HG03196 (cell line): ENCODE results near the gene ZNF516.

Source experiments
- ATAC-seq: cut with Tn5 transposase; IDR thresholded peaks from one replicate; pipeline ENCODE4 v1.9.1; 2021; ENCODE audit not compliant: unreplicated experiment

Gene ZNF516

DNA sequence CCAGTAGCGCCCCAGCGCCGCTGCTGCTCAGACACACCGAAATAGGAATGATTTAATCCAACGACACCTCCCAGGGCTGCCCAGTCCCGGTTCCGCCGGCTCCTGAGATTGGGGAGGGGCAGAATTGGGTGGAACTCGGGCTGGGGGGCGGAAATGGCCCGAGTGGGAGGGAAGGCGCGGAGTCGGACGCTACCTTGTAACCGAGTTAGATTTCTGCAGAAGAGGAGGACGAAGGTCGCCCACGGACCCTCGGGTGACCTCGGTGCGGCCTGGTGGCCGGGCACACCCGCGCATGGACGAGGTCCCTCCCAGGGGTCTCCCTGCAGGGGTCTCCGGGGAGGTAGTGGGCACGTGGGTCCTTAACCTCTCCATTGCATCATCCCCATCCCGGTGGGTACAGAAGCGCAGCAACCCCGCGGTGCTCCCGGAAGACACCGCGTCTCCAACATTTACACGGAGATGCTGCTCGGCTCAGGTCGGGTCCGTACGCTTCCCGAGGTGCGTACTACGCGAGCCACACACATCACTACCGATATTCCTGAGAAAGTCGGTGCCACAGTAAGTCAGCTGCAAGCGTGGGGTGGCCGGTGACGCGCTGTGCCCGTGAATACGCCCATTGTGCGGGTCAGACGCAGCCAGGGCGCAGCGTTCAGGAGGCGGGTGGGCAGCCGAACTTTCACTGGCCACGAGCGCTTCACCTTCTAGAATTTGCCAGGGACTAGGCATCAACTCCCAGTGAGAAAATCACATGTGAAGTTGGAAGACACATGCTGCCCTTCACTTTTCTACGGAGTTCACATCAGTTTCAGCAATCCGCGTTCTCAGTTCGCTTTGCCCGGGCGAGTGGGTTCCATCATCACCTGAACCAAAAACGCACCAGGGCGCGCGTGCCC, 3.0 kb downstream of the ZNF516 start:
- ATAC-seq, result peak; percentile 3

DNA sequence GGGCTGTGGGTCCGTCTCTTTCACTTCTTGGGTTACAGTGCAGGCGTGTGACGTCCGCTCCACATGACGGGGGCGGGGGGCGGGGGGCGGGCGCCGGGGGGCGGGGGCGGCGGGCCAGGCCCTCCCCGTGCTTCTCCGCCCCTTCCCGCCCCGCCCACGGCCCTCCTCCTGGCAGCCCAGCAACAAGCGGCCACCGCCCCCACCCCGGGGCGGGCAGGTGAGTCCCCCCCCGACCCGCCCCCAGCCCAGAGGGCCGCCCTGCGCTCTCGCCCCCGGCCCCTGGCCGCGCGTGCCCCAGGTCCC, 3.6 kb downstream of the ZNF516 start:
- ATAC-seq, result no peak

DNA sequence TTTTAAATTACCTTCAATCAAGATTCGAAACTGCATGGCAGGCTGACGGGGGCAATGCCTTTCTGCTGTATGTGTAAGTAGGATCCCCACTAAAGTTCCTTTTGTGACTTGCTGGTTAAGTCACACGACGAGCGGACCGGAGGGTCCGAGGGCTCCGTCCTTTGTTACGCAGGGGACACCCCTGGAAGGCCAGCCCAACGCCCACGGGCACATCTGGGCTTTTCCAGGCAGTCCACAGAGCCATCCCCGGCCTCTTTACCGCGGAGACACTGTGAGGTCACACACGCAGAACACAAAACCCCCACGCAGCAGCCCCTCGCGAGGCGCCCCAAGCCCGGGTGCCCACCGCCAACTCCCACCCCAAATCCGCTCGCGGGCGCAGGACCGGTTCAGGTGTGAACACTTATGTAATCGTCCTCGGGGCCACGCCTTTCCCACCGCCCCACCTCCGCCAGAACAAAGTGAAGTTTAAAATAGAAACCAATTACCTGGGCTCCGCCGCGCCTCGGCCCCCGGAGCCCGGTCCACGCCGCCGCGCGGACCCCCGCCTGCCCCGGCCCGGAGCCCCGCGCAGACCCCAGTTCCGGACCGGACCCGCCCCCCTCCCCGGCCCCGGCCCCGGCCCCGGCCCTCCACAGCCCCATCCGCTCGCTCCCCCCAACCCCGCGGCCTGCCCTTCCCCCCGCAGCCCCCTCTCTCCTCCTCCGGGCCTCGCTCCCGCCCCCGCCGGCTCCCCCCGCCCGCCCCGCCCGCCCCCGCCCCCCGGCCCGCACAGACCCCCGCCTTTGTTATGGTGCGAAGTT, 4.2 kb downstream of the ZNF516 start:
- no peak for ATAC-seq

DNA sequence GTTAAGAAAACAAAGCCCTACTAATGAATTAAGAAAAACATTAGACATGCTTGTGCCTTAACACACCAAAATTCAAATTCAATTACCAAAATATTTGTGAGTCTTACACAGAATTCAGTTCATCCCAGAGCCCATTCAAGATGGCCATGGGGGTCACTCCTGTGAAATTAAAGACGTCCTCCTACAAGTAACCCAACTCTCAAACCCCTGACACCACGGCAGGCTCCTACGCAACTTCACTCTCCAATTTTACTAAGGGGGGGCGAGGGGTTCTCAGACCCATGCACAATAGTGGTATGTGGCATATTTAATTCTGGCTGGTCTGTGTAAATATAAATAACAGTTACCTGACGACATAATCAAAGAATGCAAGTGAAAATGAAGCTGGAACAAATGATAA, 5.0 kb downstream of the ZNF516 start:
- ATAC-seq, result no peak

DNA sequence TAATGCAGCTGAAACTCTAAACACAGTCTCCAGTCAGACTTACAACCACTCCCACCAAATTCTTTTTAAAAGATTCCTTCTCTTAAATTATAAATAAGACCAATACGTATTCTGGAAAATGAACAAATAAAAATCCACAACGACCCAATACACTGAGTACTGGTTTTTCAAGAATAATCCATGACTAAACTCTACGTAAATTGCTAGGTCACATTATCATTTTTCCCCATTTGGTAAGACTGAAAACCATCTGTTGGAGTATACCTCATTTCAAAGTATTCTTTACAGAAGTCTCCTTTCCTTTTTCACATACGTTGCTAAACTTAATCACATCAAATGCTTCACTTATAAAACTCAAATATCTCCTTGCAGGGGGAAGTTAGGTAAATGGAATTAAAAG, 6.0 kb downstream of the ZNF516 start:
- ATAC-seq, result no peak

DNA sequence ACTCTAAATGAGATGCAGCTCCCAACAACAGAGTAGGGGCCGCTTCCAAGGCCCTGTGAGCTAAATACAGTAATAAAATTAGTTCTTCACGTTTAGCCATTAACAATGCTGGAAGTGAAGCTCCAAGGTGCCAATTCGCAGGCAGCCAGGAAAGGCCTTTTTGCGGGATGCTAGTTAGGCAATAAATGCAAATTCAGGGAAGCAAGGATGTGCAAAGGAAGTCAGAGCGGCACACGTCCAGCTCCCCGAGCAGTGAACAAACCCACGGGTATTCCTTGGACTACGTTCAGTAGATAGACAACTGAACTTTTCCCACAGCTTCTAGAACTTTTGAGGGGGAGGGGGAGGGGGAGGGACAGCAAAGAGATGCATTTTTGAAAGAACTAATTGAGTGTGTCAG, 6.9 kb downstream of the ZNF516 start:
- ATAC-seq, result no peak

DNA sequence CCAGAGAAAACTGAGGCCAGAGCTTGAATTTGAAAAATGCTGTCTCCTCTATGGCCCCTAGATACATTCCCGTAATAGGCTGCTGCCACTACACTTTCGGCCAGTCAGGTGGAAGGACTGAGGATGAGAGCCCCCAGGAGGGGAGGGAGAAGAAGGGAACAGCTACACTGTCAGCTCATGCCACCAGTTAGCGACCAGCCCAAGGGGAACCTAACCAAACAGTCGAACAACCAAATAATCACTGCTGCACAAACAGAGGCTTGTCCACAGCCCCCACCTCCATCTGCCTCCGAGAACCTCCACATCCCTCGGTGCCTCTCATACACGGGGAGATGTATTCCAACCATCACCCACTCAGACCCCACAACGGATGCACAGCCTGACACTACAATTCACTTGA, 7.3 kb downstream of the ZNF516 start:
- no peak for ATAC-seq

DNA sequence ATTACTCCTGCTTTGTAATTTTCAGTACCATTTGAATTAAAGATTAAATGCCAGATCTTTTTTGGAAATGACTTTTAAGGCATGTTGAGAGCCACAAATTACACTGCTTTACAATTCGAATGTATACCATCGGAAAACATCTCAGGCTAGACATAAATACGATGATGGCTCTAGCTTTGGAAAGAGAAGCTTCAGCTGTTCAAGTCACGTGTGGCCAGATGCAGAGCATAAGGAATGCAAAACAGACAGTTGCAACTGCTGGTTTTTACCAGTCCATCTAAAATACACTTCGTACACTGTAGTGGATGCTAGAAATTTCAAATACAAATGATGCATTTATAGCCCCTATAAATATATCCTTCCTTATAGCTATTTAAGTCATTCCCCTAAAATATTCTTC, 8.0 kb downstream of the ZNF516 start:
- no peak for ATAC-seq

DNA sequence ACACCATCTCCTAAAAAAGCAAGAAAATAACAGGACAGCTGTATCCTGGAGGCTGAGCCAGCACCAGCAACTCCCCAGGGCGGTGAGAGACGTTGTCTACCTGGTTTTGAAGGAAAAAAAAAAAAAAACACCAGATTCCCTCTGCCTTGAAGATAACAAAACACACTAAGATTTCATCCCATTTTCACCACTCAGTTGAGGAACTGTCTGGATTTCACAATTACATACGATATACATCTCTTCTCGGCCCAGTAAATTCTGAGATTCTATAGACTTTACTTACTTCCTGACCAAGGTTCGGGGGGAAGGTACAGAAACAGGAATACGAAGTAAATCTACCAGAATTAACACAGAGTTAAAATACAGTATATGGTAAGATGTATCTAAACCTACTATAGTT, 8.5 kb downstream of the ZNF516 start:
- no peak for ATAC-seq

DNA sequence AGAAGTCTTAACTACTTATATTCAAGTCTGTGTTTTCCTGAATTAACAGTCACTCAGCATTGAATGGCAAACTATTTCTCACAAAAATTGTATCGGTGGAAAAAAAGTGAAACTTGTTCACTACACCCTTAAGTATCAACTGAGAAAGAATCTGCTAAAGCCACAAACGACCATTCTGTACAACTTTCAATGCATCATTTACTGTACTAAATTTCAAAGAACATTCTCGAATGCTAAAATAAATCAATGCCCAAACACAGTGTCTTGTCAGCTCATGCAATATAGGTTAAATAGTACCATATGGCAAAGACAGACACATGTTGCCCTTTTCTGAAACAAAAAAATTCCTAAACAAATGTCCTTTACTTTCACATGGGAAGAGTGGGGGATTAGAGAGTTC, 9.0 kb downstream of the ZNF516 start:
- no peak for ATAC-seq

DNA sequence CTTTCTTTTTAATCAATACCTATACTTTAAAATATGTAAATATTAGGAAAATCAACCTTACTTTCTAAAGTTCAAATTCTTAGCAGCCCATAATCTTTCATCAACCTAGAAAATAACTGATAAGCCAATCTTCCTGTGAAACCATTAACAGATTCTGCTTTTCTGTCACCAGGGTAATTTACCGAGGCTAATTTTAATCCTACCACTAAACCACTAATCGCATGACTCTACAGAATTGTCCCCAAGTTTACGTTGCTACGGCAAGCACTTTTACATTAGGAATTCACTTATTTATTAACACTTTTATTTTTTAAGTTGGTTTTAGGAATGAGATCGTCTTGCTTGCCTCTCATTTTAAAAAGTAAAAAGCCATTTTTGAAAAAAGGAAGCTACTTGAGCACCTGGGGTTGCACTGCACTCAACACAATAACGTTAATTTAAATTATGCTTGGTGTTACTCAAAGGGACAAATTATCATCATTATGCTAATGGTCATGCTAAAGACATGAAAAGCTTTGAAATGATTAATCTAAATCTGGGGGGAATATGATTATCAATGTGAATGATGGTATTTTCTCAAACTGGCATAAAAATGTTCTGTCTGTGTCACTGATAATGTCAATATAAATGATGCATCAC, 10.2 kb downstream of the ZNF516 start:
- peak; percentile 45 for ATAC-seq

DNA sequence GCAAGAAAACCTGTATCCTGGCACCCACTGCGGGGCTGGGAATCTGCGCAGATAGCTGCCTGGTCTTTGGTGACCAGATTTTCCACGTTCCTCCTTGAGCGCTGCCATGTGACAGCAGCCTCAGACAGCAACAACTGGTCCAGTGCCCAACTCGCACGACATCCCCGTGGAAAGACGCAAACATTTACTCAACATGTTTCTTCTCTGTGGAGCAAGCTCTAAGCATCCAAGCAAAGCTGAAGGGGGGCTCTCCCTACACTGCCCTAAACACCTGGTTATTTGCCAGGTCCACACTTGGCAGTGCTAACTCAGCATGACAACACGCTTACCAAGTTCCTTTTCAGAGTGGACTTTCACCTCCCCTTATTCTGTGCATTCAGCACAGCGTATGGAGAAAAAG, 11.3 kb downstream of the ZNF516 start:
- ATAC-seq, result no peak

DNA sequence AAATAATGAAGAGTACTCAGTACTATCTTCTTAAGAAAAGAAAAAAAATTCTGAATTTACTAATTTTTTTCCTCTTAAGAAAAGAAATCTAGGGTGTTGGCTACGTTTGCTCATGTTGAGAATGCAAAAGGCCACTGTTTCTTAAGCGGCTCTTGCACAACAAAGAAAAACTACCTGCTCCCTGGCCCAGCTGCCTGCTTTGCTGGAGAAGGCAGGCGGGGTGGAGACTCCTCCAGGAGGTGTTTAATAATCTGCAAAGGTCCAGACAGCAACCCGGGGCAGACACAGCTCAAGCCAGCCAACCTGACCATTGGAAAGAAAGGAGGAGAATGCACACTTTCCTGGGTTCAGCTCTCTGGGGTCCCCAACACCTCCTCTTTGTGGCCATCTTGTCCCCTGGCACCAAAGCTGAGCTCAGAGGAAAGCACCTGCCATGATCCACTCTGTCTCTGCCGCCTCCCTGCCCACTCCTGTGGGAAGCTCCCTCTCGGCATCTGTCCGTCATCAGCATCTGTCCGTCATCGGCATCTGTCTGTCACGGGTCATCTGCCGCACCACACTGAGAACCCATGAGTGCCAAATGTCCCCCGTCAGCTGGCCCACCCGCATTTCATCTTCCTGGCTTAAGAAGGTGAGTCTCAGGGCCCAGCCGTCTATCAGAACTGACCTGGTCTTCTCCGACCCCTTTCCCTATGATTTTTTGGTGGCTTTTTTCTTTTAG, 11.9 kb downstream of the ZNF516 start:
- no peak for ATAC-seq

DNA sequence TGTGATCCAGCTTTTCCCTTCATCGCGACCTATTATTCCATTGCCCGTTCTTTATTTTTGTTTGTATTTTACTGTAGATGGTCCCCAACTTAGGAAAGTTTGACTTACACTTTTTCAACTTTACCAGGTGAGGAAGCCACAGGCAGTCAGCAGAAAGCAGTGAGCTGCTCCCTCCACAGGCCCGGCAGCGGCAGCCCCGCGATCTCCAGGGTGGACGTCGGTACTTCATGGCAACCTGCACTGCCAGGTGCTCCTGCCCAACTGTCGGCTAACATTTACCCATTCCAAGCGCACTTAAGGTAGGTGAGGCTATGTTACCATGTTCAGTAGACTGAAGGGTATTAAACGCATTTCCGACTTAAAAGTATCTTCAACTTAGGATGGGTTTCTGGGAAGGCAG, 12.8 kb downstream of the ZNF516 start:
- ATAC-seq, result no peak

DNA sequence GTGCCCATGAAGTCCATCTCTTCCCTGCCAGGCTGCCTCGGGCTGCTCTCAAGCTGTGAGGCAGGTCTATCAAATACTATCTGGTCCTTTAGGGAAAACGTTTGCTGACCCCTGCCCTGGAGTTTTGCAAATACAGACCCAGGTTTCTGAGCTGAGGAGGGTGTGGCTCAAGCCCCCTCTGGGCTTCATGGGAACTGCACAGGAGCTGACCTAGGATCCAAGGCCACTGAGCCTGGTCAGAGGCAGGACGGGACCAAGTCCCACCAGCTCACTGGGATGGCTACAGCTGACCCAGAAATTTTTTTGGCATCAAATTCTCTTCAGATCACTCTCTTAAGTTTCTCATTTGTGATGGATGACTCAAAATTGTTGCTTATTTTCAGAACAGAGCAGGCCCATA, 14.1 kb downstream of the ZNF516 start:
- no peak for ATAC-seq

DNA sequence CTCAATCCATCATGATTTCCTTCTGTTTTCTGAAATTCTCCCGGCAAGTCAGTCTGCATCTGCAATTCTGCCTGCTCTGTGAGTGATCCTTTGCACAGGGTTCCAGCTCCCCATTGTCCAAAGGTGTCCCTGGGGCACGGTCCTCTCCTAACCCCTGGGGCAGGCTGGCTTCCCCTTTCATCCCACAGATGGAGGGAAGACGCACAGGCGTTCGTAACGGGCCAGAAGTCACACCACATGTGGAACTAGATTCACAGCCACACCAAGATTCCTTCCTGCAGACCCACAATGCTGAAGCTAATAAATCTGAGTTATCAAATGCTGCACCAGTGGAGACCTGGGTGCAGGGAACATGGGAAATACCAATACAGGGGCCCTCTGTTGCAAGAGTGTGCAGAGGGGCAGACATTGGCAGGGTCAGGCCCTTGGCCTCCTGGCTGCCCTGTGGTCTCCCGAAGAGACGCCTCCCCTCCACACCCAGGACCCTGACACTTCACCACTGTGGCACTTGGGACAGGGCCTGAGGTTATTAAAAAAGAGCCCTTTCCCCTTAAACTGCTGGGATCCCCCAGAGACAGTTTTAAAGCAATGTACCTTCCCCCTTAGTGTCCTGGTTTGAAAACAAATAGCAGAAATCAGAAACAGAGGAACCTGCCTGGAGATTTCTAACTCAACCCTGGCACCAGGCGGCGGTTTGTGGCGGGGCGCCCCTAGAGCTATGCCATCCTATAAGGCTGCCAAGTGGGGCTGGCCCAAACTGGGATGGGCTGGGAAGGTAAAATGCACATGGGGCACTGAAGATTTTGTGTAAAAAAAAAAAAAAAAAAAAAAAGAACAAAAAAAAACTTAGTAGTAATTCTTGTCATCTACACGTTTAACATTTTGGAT, 15.4 kb downstream of the ZNF516 start:
- no peak for ATAC-seq

DNA sequence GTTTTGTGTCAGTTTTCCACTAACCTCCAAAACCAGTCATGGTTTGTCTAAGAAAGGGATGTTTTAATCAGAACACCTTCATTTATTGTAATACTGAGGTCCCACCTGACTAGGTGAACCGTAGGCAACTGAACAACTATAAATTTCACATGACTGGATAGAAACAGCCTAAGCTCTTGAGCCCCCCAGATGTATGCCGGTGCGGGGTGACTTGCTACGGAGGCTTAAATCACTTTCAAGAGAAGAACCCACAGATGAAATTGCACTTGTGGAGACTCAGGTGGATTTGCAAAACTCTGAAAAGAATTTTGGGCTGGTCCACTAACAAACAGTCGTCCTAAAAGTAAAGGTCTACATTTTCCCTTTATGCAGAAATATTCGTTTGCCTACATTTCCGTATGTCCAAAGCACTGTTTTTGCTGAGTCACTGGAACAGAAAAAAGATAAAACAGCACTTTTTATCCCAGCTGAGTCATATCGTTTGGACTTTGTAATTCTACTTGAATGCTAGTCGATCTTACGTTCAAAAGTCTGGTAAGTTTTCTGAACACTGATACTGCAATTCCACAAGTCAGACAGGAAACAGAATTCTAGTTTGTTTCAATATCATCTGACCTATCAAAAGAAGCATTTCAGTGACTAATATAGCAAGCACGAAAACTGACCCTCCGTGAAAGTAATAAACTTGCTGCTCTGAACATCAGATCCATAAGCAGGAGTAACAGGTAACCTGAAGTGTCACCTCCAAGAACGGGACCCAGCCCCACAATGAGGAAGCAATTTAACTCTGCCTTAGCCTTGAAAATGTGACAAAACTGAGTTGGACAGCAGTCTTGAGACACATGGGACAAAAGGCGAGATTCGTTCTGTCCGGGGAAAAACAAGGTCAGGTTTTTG, 18.1 kb downstream of the ZNF516 start:
- peak; percentile 49 for ATAC-seq

DNA sequence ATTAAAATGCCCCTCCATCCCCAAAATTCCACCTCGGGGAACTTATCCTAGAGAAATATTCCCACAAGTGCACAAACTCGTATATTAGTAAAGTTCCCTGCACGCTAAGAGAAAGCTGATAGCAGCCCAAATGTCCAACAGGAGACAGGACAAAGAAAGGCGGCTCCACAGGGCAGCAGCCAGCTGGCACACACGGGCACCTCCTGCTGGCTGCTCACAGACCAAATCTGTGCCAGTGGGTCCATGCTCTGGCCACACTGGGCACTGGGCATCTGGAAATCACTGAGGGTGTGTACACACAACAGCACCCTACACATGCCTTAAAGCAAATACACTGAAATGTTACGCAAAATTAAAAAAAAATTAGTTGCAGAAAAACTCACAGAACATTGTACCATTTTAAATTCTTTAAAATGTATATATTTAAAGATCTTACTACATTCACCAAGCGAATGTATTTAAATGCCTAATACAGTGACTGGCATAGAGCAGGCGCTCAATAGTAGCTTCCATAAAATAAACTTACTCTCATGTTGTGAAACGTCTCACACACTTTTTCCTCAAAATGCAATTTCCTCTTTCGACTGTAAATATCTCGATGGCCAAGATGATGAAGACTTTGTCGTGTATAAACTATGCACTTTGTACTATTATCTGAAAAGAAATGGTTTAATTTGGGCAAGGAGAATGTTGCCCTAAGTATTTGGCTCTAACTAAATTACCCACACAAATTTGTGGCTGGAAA, 19.4 kb downstream of the ZNF516 start:
- ATAC-seq, result no peak

DNA sequence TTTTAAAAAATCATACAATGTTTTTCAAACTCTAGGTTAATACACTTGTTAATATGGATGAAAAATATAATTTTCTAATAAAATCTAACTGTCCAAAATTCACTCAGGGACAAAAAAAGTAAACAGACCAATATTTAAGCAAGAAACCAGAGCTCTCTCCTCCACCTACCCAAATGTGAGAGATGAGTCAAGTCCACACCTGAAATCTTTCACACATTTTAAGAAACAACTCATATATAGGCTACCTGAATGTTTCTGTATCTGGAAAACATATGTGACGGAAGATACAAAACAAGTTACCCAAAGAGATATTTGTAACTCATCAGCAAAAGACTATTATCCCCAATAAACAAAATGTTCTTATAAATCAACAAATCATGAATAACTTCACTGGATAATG, 20.2 kb downstream of the ZNF516 start:
- ATAC-seq, result no peak
